ENCODE data around the gene TFAP2D. TPM values are rescaled to one million over a fixed set of nuclear protein-coding genes. Genes with fewer than 3 reads are reported as not detected.

Gene TFAP2D
- total RNA-seq, 3 donors from 2014 or later, result not detected

GRCh38 chr6:50718566-50718965 is 5.2 kb downstream of the TFAP2D start:
- no peak for TF ChIP-seq CTCF (IDR thresholded peaks at IDR 0.05)
- TF ChIP-seq POLR2A (IDR thresholded peaks at IDR 0.05), result no peak
- TF ChIP-seq POLR2AphosphoS5 (IDR thresholded peaks at IDR 0.05), result no peak
- no peaks in the 10 kb centered on the region for H3K9me3 ChIP-seq
- no peaks in the 10 kb centered on the region for H3K36me3 ChIP-seq
- H3K27ac ChIP-seq, result no peak overlapping the region
- no peak overlapping the region for H3K4me3 ChIP-seq
- no peaks in the 10 kb centered on the region for H3K4me1 ChIP-seq
- intact Hi-C loops (cut with DNase I; ENCODE audit: low total_unique reads), result no loop called here
- DNase-seq (ENCODE audit: low spot score in 2 of 2), result no peak
- H3K27me3 ChIP-seq, result peaks cover 0 to 85% of the 10 kb centered on the region in 2 donors

GRCh38 chr6:50720623-50721022 is 7.3 kb downstream of the TFAP2D start:
- TF ChIP-seq CTCF (IDR thresholded peaks at IDR 0.05) (no peak), POLR2AphosphoS5 (IDR thresholded peaks at IDR 0.05) (no peak)
- no peak overlapping the region for H3K27ac ChIP-seq
- no peaks in the 10 kb centered on the region for H3K4me1 ChIP-seq
- H3K27me3 ChIP-seq, result peaks cover 0 to 83% of the 10 kb centered on the region in 2 donors
- intact Hi-C loops (cut with DNase I; ENCODE audit: low total_unique reads), result no loop called here
- H3K36me3 ChIP-seq, result no peaks in the 10 kb centered on the region
- H3K4me3 ChIP-seq, result no peak overlapping the region
- DNase-seq (ENCODE audit: low spot score in 2 of 2), result no peak
- H3K9me3 ChIP-seq, result no peaks in the 10 kb centered on the region

GRCh38 chr6:50721978-50722377 is 8.7 kb downstream of the TFAP2D start:
- H3K9me3 ChIP-seq, result no peaks in the 10 kb centered on the region
- H3K27ac ChIP-seq, result no peak overlapping the region
- TF ChIP-seq POLR2AphosphoS5 (IDR thresholded peaks at IDR 0.05), result no peak
- TF ChIP-seq CTCF (IDR thresholded peaks at IDR 0.05), result no peak
- TF ChIP-seq POLR2A (IDR thresholded peaks at IDR 0.05), result no peak
- H3K27me3 ChIP-seq, result peaks cover 0 to 81% of the 10 kb centered on the region in 2 donors
- DNase-seq (ENCODE audit: low spot score in 2 of 2), result no peak
- no peaks in the 10 kb centered on the region for H3K36me3 ChIP-seq
- H3K4me1 ChIP-seq, result no peaks in the 10 kb centered on the region
- intact Hi-C loops (cut with DNase I; ENCODE audit: low total_unique reads), result no loop called here
- no peak overlapping the region for H3K4me3 ChIP-seq

DNA sequence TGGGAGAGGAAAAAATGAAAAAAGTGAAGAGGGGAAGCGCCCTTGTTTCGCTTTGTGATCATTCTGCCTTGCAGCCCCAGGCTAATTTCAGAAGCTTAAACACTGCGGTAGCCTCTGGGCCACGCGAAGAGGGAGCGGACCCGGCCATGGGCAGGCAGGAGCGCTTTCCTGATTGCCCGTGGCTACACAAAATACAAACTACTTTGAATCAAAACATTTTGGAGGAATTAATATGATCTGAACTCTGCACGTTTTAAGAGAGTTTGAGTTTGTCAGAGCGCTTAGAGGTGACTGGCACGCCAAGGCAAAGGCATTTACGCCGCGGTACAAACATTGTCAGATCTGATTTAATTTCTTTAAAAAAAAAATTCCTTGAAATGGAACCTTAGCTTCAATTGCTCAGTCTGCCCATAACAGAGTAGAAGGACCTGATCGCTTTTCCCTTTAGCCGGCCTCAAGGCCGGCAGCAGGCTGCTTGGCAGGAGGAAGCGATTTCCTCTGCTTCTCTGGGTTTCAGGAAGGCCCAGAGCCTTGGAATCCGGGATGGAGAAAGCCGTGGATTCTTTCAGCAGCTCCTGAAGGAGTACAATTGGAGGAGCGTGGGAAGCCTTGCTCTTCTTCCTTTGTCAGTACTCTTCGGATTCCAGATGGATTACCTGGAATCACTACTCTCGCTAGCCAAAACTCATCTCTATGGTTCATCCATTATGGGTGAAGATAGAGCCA is 9.7 kb downstream of the TFAP2D start:
- intact Hi-C loops (cut with DNase I; ENCODE audit: low total_unique reads), result no loop called here
- DNase-seq (ENCODE audit: low spot score in 2 of 2), result no peak
- no peaks in the 10 kb centered on the region for H3K36me3 ChIP-seq
- TF ChIP-seq POLR2AphosphoS5 (IDR thresholded peaks at IDR 0.05) (no peak), CTCF (IDR thresholded peaks at IDR 0.05) (no peak), POLR2A (IDR thresholded peaks at IDR 0.05) (no peak)
- no peaks in the 10 kb centered on the region for H3K4me1 ChIP-seq
- no peaks in the 10 kb centered on the region for H3K9me3 ChIP-seq
- H3K4me3 ChIP-seq, result no peak overlapping the region
- no peak overlapping the region for H3K27ac ChIP-seq
- peaks cover 0 to 83% of the 10 kb centered on the region in 2 donors for H3K27me3 ChIP-seq

GRCh38 chr6:50724381-50725124 is 11.2 kb downstream of the TFAP2D start:
- Histone ChIP-seq H3K27me3 (peaks cover 0 to 77% of the 10 kb centered on the region in 2 donors), H3K9me3 (no peaks in the 10 kb centered on the region), H3K4me3 (no peak overlapping the region), H3K4me1 (no peaks in the 10 kb centered on the region), H3K36me3 (no peaks in the 10 kb centered on the region), H3K27ac (no peak overlapping the region)
- intact Hi-C loops (cut with DNase I; ENCODE audit: low total_unique reads), result no loop called here
- TF ChIP-seq CTCF (IDR thresholded peaks at IDR 0.05) (no peak), POLR2AphosphoS5 (IDR thresholded peaks at IDR 0.05) (no peak), POLR2A (IDR thresholded peaks at IDR 0.05) (no peak)
- DNase-seq (ENCODE audit: low spot score in 2 of 2), result no peak

All from breast epithelium (tissue), 4 donors.